Measurements from ENCODE around the gene TTC21A. TPM values are rescaled to one million over a fixed set of nuclear protein-coding genes. Genes with fewer than 3 reads are reported as not detected.

Gene TTC21A
- total and polyA plus RNA-seq, 12 donors: 1.2 to 35.7 (median 5.8) TPM

- no peaks in the 10 kb centered on the region for H3K27me3 ChIP-seq
- 80 to 92% (median 86%) methylated on average over 2 of the region's 2 CpGs for WGBS, 4 donors
- intact Hi-C loops (cut with DNase I): loop anchor here in 1 of 2 donors (10.0 kb wide), 1 partner anchor 173 kb away; no protein-coding TSS in a partner anchor
- H3K4me1 ChIP-seq (replicated peaks in 1 of 2): no peaks in the 10 kb centered on the region
- no peaks in the 10 kb centered on the region for H3K9me3 ChIP-seq (replicated peaks in 1 of 3)
- DNase-seq: no peak
- no peak for TF ChIP-seq CTCF (IDR thresholded peaks at IDR 0.05)
- no peak for TF ChIP-seq POLR2A (IDR thresholded peaks at IDR 0.05)
- no peak overlapping the region for H3K27ac ChIP-seq
- no peaks in the 10 kb centered on the region for H3K36me3 ChIP-seq (replicated peaks in 1 of 2)
- no peak overlapping the region for H3K4me3 ChIP-seq
Observed at GRCh38 chr3:39121621-39122020, 14.1 kb downstream of the TTC21A start.

- no peak overlapping the region for H3K4me3 ChIP-seq
- intact Hi-C loops (cut with DNase I): loop anchor here in 1 of 2 donors (10.0 kb wide), 1 partner anchor 172 kb away; no protein-coding TSS in a partner anchor
- no peak for TF ChIP-seq CTCF (IDR thresholded peaks at IDR 0.05)
- TF ChIP-seq POLR2A (IDR thresholded peaks at IDR 0.05): no peak
- H3K4me1 ChIP-seq (replicated peaks in 1 of 2): no peaks in the 10 kb centered on the region
- H3K36me3 ChIP-seq (replicated peaks in 1 of 2): no peaks in the 10 kb centered on the region
- H3K27ac ChIP-seq: no peak overlapping the region
- DNase-seq: no peak
- WGBS, 4 donors: 80 to 90% (median 86%) methylated on average over 1 of the region's 1 CpG
- no peaks in the 10 kb centered on the region for H3K27me3 ChIP-seq
- no peaks in the 10 kb centered on the region for H3K9me3 ChIP-seq (replicated peaks in 1 of 3)
Observed at GRCh38 chr3:39122813-39123212, 15.3 kb downstream of the TTC21A start.

GRCh38 chr3:39124876-39125840 lies 17.7 kb downstream of the TTC21A start:
- H3K4me1 ChIP-seq (replicated peaks in 1 of 2): no peaks in the 10 kb centered on the region
- H3K4me3 ChIP-seq: no peak overlapping the region
- intact Hi-C loops (cut with DNase I): loop anchor here (5.0 to 10.0 kb wide), 2 partner anchors 162 to 170 kb away; no protein-coding TSS in a partner anchor
- TF ChIP-seq POLR2A (IDR thresholded peaks at IDR 0.05): no peak
- TF ChIP-seq CTCF (IDR thresholded peaks at IDR 0.05): peak in 3 of 6 experiments; percentile 11 to 25 (median 24)
- H3K9me3 ChIP-seq (replicated peaks in 1 of 3): no peaks in the 10 kb centered on the region
- H3K27ac ChIP-seq: no peak overlapping the region
- no peaks in the 10 kb centered on the region for H3K36me3 ChIP-seq (replicated peaks in 1 of 2)
- H3K27me3 ChIP-seq: no peaks in the 10 kb centered on the region
- DNase-seq: no peak
- WGBS, 4 donors: 67 to 87% (median 82%) methylated on average over 4 to 5 of the region's 5 CpGs

GRCh38 chr3:39125841-39126500 lies 18.5 kb downstream of the TTC21A start:
- H3K9me3 ChIP-seq (replicated peaks in 1 of 3): no peaks in the 10 kb centered on the region
- no peak overlapping the region for H3K27ac ChIP-seq
- WGBS, 4 donors: 62 to 80% (median 74%) methylated on average over 7 to 12 of the region's 12 CpGs
- no peak for TF ChIP-seq CTCF (IDR thresholded peaks at IDR 0.05)
- no peak for TF ChIP-seq POLR2A (IDR thresholded peaks at IDR 0.05)
- no peaks in the 10 kb centered on the region for H3K36me3 ChIP-seq (replicated peaks in 1 of 2)
- DNase-seq: no peak
- no peaks in the 10 kb centered on the region for H3K4me1 ChIP-seq (replicated peaks in 1 of 2)
- H3K4me3 ChIP-seq: no peak overlapping the region
- H3K27me3 ChIP-seq: no peaks in the 10 kb centered on the region
- intact Hi-C loops (cut with DNase I): loop anchor here (5.0 to 10.0 kb wide), 2 partner anchors 161 to 169 kb away; no protein-coding TSS in a partner anchor

Measured in adrenal gland (tissue), 12 donors.